Transverse colon (tissue), 4 donors: Measurements from ENCODE around the gene AMN. TPM values are rescaled to one million over a fixed set of nuclear protein-coding genes. Genes with fewer than 3 reads are reported as not detected.

Experiments
- DNase-seq: peaks from one replicate; pipeline ENCODE4 v3.0.0-alpha.2; 2019
- H3K27ac ChIP-seq, 4 donors: fragments of 200-600 bp; sonication (generic); 2 replicates each; pipeline ENCODE4 v1.5.1; 2016 to 2018; ENCODE audit warnings: inconsistent platforms in 4 of 4
- H3K27me3 ChIP-seq: fragments of 200-600 bp; sonication (generic); 2 replicates; pipeline ENCODE4 v1.5.1; 2017; ENCODE audit warnings: inconsistent platforms
- H3K36me3 ChIP-seq, 4 donors: fragments of 200-600 bp; sonication (generic); 2 replicates each; pipeline ENCODE4 v1.5.1; 2017 to 2019; ENCODE audit warnings: inconsistent platforms in 4 of 4
- H3K4me1 ChIP-seq, 4 donors: fragments of 200-600 bp; sonication (generic); 2 replicates each; pipeline ENCODE4 v1.5.1; 2017 to 2020; ENCODE audit warnings: inconsistent platforms in 4 of 4
- H3K4me3 ChIP-seq, 4 donors: fragments of 200-600 bp; sonication (generic); 1 replicate in 1 of 4; 2 replicates in 3 of 4; pipeline versions ENCODE4 v1.5.1 to v1.6.1; 2017 to 2019; ENCODE audit warnings: inconsistent platforms in 4 of 4
- H3K9me3 ChIP-seq, 2 donors: fragments of 200-600 bp; sonication (generic); 2 replicates each; pipeline ENCODE4 v1.5.1; 2017 to 2019; ENCODE audit warnings: inconsistent platforms in 2 of 2
- EP300 ChIP-seq: sonication (generic); formaldehyde crosslinking; IDR thresholded peaks from one replicate; pipeline ENCODE4 v1.6.1; 2017; ENCODE audit warnings: antibody characterized with exemption, low read depth
- POLR2A ChIP-seq: fragments of 450-650 bp; IDR thresholded peaks from one replicate; pipeline ENCODE4 v1.6.1; 2016; ENCODE audit warnings: antibody characterized with exemption, mild to moderate bottlenecking, moderate library complexity
- POLR2AphosphoS5 ChIP-seq, 3 donors: sonication (generic); formaldehyde crosslinking; IDR thresholded peaks; one replicate each; pipeline ENCODE4 v1.6.1; 2016; ENCODE audit warnings: antibody characterized with exemption in 3 of 3
- WGBS, 2 donors: methylation state at CpG; one replicate each; pipeline ENCODE4 v1.1.5; 2018; ENCODE audit warnings: low coverage in 1 of 2; 5-methylcytosine and 5-hydroxymethylcytosine counted together
- in situ Hi-C, 4 donors: fragments of 200-750 bp; cut with MboI; loops; one replicate each; pipeline versions ENCODE4 v1.15.0 to v1.15.1; 2017; ENCODE audit warnings: low sequenced_read_pairs in 3 of 4, low pct_ligation_motif_present in 1 of 4, low pct_unique_long_range_greater_than_20kb in 1 of 4
- intact Hi-C: fragments of 100-400 bp; cut with DNase I; formaldehyde crosslinking; loops from one replicate; pipeline ENCODE4 v1.15.1; 2023; ENCODE audit warnings: low total_unique reads
- total RNA-seq, 4 donors: library from RNA; depleted of rRNA; stranded (reverse); fragments of >200 nt; gene quantifications; one replicate each; pipeline ENCODE4 v1.1.0, GENCODE V29; 2016
- TF ChIP-seq, protein P1 (sequence below), 5 experiments: fragments of 200-600 bp in 3 of 5; fragments of 450-650 bp in 2 of 5; sonication (generic) in 3 of 5; IDR thresholded peaks; 1 replicate in 2 of 5; 2 replicates in 3 of 5; pipeline ENCODE4 v1.5.1; 2016 to 2017; ENCODE audit warnings: antibody characterized with exemption in 5 of 5, inconsistent platforms in 3 of 5, mild to moderate bottlenecking in 2 of 5, moderate library complexity in 1 of 5

The AMN gene
- total RNA-seq, 4 donors from 2014 or later = 306 to 597 (median 420) TPM

DNA sequence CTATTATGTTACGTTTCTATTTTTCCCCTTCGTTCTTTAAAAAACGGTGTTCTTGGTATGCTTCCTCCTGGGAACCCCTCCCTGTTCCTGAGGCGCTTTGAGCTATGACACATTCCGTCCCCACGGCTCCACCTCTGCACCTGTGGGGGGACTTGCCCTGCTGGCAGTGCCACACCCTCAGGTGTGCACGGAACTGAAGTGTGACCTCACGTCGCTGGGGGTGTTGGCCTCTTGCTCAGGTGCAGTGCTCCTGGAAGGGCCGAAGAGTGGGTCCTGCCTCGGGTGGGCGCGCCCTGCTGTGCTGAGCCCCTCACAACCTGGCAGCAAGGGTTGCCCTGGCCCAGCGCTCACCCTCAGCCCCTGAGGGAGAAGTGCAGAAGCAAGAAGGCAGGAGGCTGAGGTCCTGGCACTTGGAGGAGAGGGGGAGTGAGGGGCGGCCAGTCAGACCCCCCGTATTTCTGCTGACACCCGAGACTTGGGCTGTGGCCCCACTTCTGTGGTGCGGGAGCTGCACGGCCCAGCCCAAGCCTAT, 4.9 kb downstream of the AMN start:
- in situ Hi-C loops = no loop called here
- H3K9me3 ChIP-seq = no peaks in the 10 kb centered on the region
- WGBS, 2 donors = 40 to 47% methylated on average over 3 to 19 of the region's 19 CpGs
- TF ChIP-seq POLR2A (peak; percentile 91), EP300 (peak; percentile 89), POLR2AphosphoS5 (IDR thresholded peaks at IDR 0.05) (peak; percentile 79 to 94 (median 89))
- TF ChIP-seq, protein P1, sequence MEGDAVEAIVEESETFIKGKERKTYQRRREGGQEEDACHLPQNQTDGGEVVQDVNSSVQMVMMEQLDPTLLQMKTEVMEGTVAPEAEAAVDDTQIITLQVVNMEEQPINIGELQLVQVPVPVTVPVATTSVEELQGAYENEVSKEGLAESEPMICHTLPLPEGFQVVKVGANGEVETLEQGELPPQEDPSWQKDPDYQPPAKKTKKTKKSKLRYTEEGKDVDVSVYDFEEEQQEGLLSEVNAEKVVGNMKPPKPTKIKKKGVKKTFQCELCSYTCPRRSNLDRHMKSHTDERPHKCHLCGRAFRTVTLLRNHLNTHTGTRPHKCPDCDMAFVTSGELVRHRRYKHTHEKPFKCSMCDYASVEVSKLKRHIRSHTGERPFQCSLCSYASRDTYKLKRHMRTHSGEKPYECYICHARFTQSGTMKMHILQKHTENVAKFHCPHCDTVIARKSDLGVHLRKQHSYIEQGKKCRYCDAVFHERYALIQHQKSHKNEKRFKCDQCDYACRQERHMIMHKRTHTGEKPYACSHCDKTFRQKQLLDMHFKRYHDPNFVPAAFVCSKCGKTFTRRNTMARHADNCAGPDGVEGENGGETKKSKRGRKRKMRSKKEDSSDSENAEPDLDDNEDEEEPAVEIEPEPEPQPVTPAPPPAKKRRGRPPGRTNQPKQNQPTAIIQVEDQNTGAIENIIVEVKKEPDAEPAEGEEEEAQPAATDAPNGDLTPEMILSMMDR (IDR thresholded peaks at IDR 0.05) = no peak
- peaks cover 63% of the 10 kb centered on the region for H3K27me3 ChIP-seq
- H3K36me3 ChIP-seq = no peaks in the 10 kb centered on the region
- intact Hi-C loops = no loop called here
- H3K27ac ChIP-seq = peak overlapping the region; percentile 88 to 95 (median 92)
- peak; percentile 92 for DNase-seq
- H3K4me1 ChIP-seq = peaks cover 6 to 54% (median 42%) of the 10 kb centered on the region in 4 donors
- H3K4me3 ChIP-seq = peak overlapping the region in 3 of 4 donors; percentile 51 to 63 (median 54)

DNA sequence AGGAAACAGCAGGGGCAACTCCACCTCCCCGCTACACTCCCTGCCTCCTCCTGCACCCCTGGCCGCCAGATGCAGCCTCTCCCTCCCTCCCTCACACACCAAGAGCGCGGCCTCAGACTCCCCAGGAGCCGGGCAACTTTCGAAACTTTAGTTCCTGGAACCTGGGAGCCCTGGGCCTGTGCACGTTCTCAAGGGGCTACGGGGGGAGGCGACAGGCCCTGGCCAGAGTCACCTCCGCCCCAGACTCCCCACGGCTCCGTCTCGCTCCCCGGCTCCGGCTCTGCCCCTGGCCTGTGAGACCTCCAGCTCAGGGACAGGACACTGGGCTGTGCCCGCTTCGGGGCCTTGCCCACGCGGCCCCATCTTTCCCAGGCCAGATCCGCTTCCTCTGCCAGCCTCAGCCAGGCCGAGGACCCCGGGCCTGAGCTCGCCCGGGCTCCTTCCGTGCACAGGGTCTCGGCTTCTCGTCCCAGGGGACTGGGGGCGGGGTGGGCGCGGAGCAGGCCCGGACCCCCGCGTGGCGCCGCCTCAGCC, 5.5 kb downstream of the AMN start:
- TF ChIP-seq, protein P1 (IDR thresholded peaks at IDR 0.05) = no peak
- TF ChIP-seq EP300 = no peak
- TF ChIP-seq POLR2A = no peak
- no peak for TF ChIP-seq POLR2AphosphoS5 (IDR thresholded peaks at IDR 0.05)
- Histone ChIP-seq H3K27ac (peak overlapping the region; percentile 88 to 95 (median 92)), H3K36me3 (no peaks in the 10 kb centered on the region), H3K9me3 (no peaks in the 10 kb centered on the region), H3K4me3 (peak overlapping the region; percentile 30 to 63 (median 52)), H3K27me3 (peaks cover 58% of the 10 kb centered on the region), H3K4me1 (peaks cover 6 to 48% (median 41%) of the 10 kb centered on the region in 4 donors)
- in situ Hi-C loops (no loop called here), intact Hi-C loops (no loop called here)
- 18% methylated on average over 7 of the region's 35 CpGs; no CpG with 5 or more reads in 1 of the 2 donors for WGBS, 2 donors
- peak; percentile 54 for DNase-seq

DNA sequence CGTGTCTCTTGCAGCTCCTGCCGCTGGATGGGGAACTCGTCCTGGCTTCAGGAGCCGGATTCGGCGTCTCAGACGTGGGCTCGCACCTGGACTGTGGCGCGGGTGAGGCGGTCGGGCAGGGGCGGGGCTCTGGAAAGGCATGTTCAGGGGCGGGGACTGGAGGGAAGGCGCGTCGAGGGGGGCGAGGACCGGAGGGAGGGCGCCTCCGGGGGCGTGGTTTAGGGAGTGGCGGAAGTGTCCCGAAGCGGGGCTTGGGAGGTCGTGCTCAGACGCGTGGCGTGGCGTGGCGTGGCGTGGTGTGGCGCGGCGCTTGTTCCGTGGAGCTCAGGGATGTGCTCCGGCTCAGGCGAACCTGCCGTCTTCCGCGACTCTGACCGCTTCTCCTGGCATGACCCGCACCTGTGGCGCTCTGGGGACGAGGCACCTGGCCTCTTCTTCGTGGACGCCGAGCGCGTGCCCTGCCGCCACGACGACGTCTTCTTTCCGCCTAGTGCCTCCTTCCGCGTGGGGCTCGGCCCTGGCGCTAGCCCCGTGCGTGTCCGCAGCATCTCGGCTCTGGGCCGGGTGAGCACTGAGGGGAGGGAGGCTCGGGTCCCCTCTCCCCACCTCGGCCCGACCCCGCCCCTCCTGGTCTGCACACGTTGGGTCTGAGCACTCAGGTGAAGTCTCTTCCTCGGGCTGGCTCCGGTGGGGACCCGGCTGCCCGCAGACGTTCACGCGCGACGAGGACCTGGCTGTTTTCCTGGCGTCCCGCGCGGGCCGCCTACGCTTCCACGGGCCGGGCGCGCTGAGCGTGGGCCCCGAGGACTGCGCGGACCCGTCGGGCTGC, 6.2 kb downstream of the AMN start:
- peak overlapping the region; percentile 88 to 95 (median 92) for H3K27ac ChIP-seq
- H3K4me1 ChIP-seq = peaks cover 6 to 41% (median 34%) of the 10 kb centered on the region in 4 donors
- no peaks in the 10 kb centered on the region for H3K9me3 ChIP-seq
- intact Hi-C loops = no loop called here
- H3K36me3 ChIP-seq = no peaks in the 10 kb centered on the region
- peak; percentile 96 for DNase-seq
- in situ Hi-C loops = no loop called here
- H3K4me3 ChIP-seq = peak overlapping the region; percentile 30 to 63 (median 52)
- H3K27me3 ChIP-seq = peaks cover 51% of the 10 kb centered on the region
- TF ChIP-seq POLR2AphosphoS5 (IDR thresholded peaks at IDR 0.05) (peak; percentile 39 to 93 (median 93)), POLR2A (peak; percentile 95), EP300 (peak; percentile 10)
- TF ChIP-seq, protein P1 (IDR thresholded peaks at IDR 0.05) = no peak
- WGBS, 2 donors = 10% methylated on average over 40 of the region's 94 CpGs; no CpG with 5 or more reads in 1 of the 2 donors
